Brain pericyte (primary cell): Measurements from ENCODE around the gene ATP5F1D.

Experiments
- DNase-seq: peaks from one replicate; pipeline ENCODE4 v3.0.0-alpha.2; 2012; ENCODE audit warnings: low read depth, low spot score

ATP5F1D gene

GRCh38 chr19:1220976-1221903 lies 20.3 kb upstream of the ATP5F1D start:
- DNase-seq: no peak

- no peak for DNase-seq
Measured at GRCh38 chr19:1221904-1222255, 19.7 kb upstream of the ATP5F1D start.

- no peak for DNase-seq
Measured at GRCh38 chr19:1222394-1222793, 19.2 kb upstream of the ATP5F1D start.

- DNase-seq: no peak
Measured at GRCh38 chr19:1223018-1223855, 18.3 kb upstream of the ATP5F1D start.

DNA sequence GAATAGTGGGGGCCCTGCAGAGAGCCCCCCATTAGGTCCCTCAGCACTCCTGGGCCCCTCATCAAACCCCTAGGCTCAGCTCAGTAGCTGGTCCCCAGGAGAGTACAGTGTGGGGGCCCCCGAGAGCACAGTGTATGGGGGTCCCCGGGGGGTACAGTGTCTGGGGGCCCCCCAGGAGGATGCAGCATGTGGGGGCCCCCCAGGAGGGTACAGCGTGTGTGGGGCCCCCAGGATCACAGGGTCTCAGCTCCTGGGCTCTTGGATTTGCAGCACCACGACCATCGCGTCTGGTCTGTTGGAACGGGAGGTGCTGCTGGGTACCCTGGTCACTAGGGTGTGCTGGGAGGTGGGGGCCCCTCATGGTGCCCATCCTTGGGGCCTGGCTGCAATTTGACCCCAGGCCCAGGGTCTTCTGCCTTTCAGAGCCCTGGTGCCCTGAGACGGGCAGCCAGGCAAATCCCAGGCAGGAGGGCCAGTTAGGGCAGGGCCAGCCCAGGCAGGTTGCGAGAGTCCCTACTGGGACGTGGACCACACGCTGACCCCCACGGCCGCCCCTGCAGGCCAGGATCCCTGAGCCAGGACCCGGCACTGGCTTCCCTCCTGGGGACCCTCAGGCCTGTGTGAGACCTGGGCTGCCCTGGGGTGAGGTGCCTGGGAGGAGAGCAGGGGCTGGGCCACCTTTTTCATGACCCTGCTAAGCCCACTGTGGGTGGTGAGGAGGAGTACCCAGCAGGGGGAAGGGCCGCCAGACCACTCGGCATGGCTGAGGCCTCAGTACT lies 17.3 kb upstream of the ATP5F1D start:
- no peak for DNase-seq

DNA sequence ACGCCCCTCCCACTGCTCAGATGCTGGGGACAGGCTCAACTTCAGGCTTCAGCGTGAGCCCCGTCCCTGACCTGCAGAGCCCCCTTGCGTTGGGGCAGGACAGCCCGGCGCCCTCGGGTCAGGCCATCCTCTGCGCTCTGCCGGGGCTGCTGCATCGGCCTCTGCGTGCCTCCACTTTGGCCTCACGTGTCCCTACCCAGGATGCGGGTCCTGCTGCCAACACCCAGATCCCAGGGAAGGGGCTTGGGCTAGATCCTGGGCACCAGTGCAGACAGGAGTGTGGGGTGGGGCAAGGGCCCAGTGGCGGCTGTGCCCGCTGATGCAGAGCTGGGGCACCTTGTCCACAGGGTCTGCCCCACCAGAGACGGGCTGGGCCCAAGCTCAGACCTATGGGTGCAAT lies 16.7 kb upstream of the ATP5F1D start:
- no peak for DNase-seq

DNA sequence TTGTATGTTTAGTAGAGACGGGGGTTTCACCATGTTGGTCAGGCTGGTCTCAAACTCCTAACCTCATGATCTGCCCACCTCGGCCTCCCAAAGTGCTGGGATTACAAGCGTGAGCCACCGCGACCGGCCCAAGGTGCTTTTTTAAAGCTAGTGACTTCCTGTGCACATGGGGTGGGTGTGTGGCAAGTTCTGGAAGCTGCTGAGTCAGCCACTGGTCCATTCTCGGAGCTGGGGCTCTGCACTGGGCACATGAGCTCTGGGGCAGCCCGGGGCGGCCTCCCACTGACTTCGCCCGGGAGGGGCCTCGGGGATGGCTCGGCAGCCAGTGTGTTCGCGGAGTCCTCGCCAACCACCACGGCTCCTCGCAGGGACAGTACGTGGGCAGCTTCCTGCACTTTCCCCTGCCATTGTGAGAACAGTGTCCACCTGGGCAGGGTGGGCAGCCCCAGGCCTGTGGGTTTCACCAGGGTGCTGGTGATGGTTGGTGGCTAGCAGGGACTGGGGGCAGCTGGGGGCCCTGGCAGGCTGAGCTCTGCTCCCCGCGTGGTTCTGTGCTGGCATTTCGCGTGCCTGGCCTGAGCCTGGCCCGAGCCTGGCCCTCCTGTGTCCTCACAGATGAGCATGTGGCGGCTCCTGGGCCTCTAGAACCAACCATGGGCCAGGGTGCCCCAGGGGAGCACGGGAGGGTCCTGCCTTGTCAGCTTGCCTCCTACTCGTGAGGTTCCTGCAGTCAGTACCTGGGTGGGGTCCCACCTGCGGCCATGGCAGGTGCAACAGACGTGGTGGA lies 15.9 kb upstream of the ATP5F1D start:
- DNase-seq: no peak

GRCh38 chr19:1226227-1226518 lies 15.4 kb upstream of the ATP5F1D start:
- DNase-seq: no peak

DNA sequence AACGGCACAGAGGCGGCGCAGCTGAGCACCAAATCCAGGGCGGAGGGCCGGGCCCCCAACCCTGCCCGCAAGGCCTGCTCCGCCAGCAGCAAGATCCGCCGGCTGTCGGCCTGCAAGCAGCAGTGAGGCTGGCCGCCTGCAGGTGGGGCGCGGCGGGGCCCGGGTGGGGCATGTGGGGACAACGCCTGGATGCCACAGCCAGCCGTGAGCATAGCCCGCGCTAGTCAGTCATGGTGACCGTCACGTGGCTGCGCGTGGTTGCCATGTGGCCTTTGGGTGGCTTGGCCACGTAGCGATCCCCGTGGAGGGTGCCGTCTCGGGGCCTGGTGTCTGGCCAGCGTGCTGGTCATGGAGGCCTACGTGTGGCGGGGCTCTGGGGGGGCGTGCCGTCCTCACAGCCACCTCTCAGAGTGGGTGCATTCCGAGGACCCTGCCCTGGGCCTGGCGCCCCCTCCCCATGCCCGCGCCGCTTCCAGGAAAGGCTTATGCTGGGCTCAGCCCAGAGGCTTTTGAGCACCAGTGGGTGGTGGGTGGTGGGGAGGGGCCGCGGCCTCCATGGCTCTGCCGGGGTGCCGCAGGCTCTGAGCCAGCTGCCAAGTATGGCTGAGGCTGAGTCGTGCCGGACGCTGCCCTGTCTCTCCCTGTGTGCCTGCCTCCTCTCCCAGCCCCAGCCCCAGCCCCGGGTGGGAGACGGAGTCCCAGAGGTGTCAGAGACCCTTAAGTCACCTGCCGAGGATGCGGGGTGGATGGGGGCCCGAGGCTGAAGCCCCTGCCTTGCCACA lies 14.8 kb upstream of the ATP5F1D start:
- no peak for DNase-seq

DNA sequence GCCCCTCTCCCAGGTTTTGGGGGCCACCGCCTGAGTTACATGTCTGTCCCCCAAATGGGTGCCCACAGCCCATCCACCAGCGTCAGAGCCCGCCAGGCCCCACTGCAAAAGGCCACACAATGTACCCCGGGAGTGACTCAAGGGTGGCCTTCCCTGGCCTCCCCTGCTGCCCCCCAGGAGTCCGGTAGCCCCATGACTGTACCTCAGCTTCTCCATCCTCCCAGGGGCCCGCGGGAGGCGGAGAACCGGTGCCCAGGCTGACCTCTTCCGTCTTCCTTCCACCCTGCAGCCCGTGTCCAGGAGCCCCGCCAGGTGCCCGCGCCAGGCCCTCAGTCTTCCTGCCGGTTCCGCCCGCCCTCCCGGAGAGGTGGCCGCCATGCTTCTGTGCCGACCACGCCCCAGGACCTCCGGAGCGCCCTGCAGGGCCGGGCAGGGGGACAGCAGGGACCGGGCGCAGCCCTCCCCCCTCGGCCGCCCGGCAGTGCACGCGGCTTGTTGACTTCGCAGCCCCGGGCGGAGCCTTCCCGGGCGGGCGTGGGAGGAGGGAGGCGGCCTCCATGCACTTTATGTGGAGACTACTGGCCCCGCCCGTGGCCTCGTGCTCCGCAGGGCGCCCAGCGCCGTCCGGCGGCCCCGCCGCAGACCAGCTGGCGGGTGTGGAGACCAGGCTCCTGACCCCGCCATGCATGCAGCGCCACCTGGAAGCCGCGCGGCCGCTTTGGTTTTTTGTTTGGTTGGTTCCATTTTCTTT lies 14.1 kb upstream of the ATP5F1D start:
- DNase-seq: no peak

GRCh38 chr19:1228161-1228957 lies 13.2 kb upstream of the ATP5F1D start:
- no peak for DNase-seq

GRCh38 chr19:1229056-1229923 lies 12.3 kb upstream of the ATP5F1D start:
- no peak for DNase-seq

DNA sequence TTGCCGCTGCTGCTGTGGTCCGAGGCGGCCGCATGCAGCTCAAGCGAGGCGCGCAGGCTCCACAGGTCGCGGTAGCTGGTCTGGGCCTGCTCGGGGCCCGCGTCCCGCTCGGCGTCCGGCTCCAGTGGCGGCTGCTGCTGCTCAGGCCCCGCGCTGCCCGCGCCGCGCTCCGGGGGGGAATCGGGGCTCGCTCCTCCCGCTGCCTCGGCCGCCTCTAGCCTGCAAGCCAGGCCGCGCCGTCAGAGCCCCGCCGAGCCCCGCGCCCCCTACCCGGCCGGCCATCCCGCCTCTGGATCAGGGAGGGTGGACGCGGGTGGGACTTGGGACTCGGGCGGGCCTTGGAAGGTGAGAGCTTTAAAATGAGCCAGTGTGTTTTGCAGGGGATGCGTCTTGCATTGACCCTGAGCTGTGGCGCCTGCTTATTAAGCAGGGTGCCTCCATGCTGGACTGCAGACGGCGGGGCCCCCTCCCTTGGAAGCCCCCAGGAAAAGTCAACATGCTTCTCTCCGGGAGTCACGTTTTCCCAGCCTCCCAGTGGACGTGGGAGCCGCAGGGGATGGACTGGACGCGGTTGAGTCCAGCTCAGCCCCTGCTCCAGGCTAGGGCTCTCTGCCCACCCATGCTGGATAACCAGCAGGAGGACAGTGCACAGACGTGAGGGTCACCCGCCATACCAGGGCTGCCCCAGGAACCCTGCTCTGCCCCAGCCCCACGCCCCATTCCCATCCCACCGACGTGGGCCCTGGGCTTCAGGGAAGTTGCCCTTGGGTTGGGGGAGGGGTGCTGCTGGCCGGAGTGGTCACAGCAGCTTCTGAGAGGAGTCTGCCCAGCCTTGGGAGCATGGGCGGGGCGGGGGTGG lies 11.4 kb upstream of the ATP5F1D start:
- no peak for DNase-seq

DNA sequence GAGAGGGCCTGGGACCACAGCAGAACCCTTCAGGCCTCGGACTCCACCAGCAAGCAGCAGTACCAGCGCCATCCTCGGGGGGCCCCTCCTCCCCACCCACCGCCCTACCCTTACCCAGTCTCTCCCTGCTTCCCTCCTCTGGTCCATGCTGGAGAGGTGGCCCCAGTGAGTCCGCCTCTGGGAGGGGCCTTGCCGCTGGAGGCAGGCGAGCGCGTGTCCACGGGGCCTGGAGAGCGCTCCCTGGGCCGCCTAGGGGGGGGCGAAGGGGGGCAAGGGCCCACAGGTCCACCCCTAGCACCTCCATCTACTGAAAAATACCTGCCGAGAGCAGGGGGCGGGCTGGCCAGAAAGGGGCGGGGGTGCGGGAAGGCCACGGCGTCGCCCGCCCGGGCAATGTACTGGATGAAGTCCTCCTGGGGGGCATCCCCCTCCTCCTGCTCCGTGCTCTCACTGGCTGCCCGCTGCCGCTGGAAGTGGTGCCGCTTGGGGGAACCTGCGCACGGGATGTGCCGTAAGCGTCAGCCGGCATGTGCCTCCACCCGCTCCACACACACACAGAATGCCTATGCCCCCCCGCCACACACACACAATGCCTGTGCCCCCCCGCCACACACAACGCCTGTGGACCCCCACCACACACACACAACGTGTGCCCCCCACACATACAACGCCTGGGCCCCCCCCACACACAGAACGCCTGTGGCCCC lies 10.6 kb upstream of the ATP5F1D start:
- no peak for DNase-seq

- DNase-seq: no peak
Measured at GRCh38 chr19:1231729-1232637, 9.6 kb upstream of the ATP5F1D start.
